ENCODE data around the gene ITPK1.

DNA sequence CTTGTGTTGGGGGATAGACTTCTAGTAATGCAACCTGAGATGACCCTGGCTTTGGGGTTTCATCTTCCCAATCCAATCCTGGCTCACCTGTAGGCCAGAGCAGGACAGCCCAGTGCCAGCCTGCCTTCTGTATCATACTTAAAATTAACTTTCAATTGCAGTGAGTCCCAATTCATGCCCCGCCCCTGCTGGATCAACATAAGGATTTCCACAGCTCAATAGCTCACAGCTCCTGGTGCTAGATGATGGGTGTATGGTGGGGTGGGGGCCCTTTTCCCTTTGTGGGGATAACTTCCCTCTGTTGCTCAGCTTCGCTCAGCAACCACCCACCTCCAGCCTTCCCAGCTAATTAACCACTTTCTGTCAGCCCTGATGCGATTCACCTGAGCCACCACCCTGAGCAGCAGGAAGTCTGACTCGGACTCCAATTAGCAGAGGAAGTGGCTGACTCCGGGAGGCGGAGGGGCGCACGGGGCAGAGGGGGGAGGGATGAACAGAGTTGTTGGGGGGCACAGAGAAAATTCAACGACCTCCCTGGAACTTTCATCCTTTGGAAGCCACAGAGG lies 217.1 kb downstream of the ITPK1 start:
- TF ChIP-seq, protein P1, sequence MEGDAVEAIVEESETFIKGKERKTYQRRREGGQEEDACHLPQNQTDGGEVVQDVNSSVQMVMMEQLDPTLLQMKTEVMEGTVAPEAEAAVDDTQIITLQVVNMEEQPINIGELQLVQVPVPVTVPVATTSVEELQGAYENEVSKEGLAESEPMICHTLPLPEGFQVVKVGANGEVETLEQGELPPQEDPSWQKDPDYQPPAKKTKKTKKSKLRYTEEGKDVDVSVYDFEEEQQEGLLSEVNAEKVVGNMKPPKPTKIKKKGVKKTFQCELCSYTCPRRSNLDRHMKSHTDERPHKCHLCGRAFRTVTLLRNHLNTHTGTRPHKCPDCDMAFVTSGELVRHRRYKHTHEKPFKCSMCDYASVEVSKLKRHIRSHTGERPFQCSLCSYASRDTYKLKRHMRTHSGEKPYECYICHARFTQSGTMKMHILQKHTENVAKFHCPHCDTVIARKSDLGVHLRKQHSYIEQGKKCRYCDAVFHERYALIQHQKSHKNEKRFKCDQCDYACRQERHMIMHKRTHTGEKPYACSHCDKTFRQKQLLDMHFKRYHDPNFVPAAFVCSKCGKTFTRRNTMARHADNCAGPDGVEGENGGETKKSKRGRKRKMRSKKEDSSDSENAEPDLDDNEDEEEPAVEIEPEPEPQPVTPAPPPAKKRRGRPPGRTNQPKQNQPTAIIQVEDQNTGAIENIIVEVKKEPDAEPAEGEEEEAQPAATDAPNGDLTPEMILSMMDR (conservative IDR thresholded peaks at IDR 0.05; ENCODE audit: low read depth in 2 of 2), result no peak
- TF ChIP-seq POLR2AphosphoS5 (IDR thresholded peaks at IDR 0.05; ENCODE audit: low read depth), result no peak
- no peak for TF ChIP-seq EZH2phosphoT487 (IDR thresholded peaks at IDR 0.05; ENCODE audit: unreplicated experiment)
- TF ChIP-seq, protein P2, sequence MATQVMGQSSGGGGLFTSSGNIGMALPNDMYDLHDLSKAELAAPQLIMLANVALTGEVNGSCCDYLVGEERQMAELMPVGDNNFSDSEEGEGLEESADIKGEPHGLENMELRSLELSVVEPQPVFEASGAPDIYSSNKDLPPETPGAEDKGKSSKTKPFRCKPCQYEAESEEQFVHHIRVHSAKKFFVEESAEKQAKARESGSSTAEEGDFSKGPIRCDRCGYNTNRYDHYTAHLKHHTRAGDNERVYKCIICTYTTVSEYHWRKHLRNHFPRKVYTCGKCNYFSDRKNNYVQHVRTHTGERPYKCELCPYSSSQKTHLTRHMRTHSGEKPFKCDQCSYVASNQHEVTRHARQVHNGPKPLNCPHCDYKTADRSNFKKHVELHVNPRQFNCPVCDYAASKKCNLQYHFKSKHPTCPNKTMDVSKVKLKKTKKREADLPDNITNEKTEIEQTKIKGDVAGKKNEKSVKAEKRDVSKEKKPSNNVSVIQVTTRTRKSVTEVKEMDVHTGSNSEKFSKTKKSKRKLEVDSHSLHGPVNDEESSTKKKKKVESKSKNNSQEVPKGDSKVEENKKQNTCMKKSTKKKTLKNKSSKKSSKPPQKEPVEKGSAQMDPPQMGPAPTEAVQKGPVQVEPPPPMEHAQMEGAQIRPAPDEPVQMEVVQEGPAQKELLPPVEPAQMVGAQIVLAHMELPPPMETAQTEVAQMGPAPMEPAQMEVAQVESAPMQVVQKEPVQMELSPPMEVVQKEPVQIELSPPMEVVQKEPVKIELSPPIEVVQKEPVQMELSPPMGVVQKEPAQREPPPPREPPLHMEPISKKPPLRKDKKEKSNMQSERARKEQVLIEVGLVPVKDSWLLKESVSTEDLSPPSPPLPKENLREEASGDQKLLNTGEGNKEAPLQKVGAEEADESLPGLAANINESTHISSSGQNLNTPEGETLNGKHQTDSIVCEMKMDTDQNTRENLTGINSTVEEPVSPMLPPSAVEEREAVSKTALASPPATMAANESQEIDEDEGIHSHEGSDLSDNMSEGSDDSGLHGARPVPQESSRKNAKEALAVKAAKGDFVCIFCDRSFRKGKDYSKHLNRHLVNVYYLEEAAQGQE (IDR thresholded peaks at IDR 0.05; ENCODE audit: unreplicated experiment), result no peak
- no peak for TF ChIP-seq STAT1 (IDR thresholded peaks at IDR 0.05; ENCODE audit: unreplicated experiment)
- TF ChIP-seq, protein P3, sequence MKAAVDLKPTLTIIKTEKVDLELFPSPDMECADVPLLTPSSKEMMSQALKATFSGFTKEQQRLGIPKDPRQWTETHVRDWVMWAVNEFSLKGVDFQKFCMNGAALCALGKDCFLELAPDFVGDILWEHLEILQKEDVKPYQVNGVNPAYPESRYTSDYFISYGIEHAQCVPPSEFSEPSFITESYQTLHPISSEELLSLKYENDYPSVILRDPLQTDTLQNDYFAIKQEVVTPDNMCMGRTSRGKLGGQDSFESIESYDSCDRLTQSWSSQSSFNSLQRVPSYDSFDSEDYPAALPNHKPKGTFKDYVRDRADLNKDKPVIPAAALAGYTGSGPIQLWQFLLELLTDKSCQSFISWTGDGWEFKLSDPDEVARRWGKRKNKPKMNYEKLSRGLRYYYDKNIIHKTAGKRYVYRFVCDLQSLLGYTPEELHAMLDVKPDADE (IDR thresholded peaks at IDR 0.05), result no peak
- TF ChIP-seq NANOG (IDR thresholded peaks at IDR 0.05; ENCODE audit: borderline replicate concordance), result no peak
- no peak for TF ChIP-seq EZH2 (IDR thresholded peaks at IDR 0.05; ENCODE audit: low read depth, unreplicated experiment)
- no peak for TF ChIP-seq JUNB (IDR thresholded peaks at IDR 0.05; ENCODE audit: unreplicated experiment)

Data from GM23338 (cell line).